ENCODE data around the gene CRIM1.

DNA sequence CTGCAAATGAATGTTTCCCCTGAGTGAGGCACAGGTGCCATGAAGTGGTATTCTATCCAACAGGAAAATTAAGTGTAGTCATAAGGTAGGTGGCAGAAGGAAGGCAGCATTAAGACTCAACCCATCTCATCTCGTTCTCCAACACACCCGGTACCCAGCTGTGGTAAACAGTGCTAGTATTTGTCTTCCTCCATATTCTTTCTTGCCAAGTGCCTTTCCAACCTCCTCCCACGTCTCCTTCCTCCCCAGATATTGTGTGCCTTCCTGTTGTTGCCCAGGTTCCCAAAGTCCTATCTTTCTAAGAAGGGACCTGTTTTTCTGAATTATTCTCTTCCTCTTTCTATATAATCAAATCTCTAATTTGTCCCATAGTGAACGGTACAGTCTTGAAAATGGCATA lies 83.5 kb downstream of the CRIM1 start:
- TF ChIP-seq, protein P1, sequence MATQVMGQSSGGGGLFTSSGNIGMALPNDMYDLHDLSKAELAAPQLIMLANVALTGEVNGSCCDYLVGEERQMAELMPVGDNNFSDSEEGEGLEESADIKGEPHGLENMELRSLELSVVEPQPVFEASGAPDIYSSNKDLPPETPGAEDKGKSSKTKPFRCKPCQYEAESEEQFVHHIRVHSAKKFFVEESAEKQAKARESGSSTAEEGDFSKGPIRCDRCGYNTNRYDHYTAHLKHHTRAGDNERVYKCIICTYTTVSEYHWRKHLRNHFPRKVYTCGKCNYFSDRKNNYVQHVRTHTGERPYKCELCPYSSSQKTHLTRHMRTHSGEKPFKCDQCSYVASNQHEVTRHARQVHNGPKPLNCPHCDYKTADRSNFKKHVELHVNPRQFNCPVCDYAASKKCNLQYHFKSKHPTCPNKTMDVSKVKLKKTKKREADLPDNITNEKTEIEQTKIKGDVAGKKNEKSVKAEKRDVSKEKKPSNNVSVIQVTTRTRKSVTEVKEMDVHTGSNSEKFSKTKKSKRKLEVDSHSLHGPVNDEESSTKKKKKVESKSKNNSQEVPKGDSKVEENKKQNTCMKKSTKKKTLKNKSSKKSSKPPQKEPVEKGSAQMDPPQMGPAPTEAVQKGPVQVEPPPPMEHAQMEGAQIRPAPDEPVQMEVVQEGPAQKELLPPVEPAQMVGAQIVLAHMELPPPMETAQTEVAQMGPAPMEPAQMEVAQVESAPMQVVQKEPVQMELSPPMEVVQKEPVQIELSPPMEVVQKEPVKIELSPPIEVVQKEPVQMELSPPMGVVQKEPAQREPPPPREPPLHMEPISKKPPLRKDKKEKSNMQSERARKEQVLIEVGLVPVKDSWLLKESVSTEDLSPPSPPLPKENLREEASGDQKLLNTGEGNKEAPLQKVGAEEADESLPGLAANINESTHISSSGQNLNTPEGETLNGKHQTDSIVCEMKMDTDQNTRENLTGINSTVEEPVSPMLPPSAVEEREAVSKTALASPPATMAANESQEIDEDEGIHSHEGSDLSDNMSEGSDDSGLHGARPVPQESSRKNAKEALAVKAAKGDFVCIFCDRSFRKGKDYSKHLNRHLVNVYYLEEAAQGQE (IDR thresholded peaks at IDR 0.05; ENCODE audit: low read depth), result no peak
- TF ChIP-seq TAF1 (IDR thresholded peaks at IDR 0.05; ENCODE audit: low read depth), result no peak
- TF ChIP-seq RAD21 (IDR thresholded peaks at IDR 0.05; ENCODE audit: low read depth), result no peak
- TF ChIP-seq EP300 (IDR thresholded peaks at IDR 0.05; ENCODE audit: borderline replicate concordance), result no peak
- no peak for TF ChIP-seq CREB1 (IDR thresholded peaks at IDR 0.05; ENCODE audit: low read depth)
- no peak for TF ChIP-seq CEBPB (IDR thresholded peaks at IDR 0.05)
